Left lung (tissue), 10 donors: ENCODE results near the gene RAB11A. TPM values are rescaled to one million over a fixed set of nuclear protein-coding genes. Genes with fewer than 3 reads are reported as not detected.

Experiments used
- ATAC-seq: fragments of 200-7000 bp; cut with Tn5 transposase; one replicate; pipeline ENCODE4 v1.9.1; 2020; ENCODE audit warnings: moderate library complexity
- DNase-seq, 4 donors: peaks; one replicate each; pipeline ENCODE4 v3.0.0-alpha.2; 2013 to 2020
- H3K27ac ChIP-seq, 2 donors: fragments of 200-600 bp; sonication (generic) in 1 of 2; one replicate each; pipeline versions ENCODE4 v1.5.0 to v1.8.0; 2020 to 2021
- H3K27me3 ChIP-seq, 2 donors: fragments of 200-600 bp; sonication (generic) in 1 of 2; one replicate each; pipeline versions ENCODE4 v1.5.0 to v1.8.0; 2020 to 2021
- H3K36me3 ChIP-seq, 2 donors: fragments of 200-600 bp; sonication (generic) in 1 of 2; one replicate each; pipeline versions ENCODE4 v1.5.0 to v1.8.0; 2020 to 2021
- H3K4me1 ChIP-seq, 2 donors: fragments of 200-600 bp; one replicate each; pipeline ENCODE4 v1.8.0; 2021
- H3K4me3 ChIP-seq, 2 donors: fragments of 200-600 bp; sonication (generic) in 1 of 2; one replicate each; pipeline versions ENCODE4 v1.5.0 to v1.8.0; 2020 to 2021; ENCODE audit warnings: mild to moderate bottlenecking in 1 of 2
- H3K9me3 ChIP-seq, 2 donors: fragments of 200-600 bp; sonication (generic) in 1 of 2; one replicate each; pipeline versions ENCODE4 v1.5.0 to v1.8.0; 2020 to 2021
- CTCF ChIP-seq, 2 donors: fragments of 200-600 bp; sonication (generic) in 1 of 2; IDR thresholded peaks; one replicate each; pipeline versions ENCODE4 v1.5.0 to v1.8.0; 2021; ENCODE audit warnings: antibody characterized with exemption in 2 of 2
- intact Hi-C, 2 donors: fragments of 100-400 bp; cut with DNase I; formaldehyde crosslinking; loops; one replicate each; pipeline versions ENCODE4 v1.11.2 to v1.14.2; 2022
- polyA plus RNA-seq, 6 donors: library from polyadenylated mRNA; unstranded; fragments of 120-200 nt; gene quantifications; one replicate each; pipeline ENCODE4 v1.2.1, GENCODE V29; 2013; ENCODE audit not compliant: insufficient read length in 6 of 6
- total RNA-seq, 2 donors: library from RNA; stranded (reverse); fragmentation: NEBNext Ultra II Directional; extraction: Animal tissue kit (Norgen Biotek cat#: 25700); gene quantifications; one replicate each; pipeline ENCODE4 v1.2.1, GENCODE V29; 2021
- donor health status: DM: no; HTN: yes; CAD: no.
- donor health status: DM: no; HTN: no; CAD: no.

Gene RAB11A
- total and polyA plus RNA-seq, 8 donors, result 215 to 311 (median 271) TPM

DNA sequence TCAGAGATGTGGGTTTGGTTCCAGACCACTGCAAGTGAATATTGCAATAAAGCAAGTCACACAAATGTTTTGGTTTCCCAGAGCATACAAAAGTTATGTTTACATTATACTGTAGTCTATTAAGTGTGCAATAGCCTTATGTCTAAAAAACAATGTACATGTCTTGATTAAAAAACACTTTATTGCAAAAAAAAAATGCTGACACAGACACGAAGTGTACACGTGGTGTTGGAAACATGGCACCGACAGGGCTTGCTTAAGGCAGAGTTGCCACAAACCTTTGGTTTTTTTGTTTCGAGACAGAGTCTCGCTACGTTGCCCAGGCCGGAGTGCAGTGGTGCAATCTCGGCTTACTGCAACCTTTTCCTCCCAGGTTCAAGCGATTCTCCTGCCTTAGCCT lies 50.1 kb downstream of the RAB11A start:
- H3K4me3 ChIP-seq, result no peak overlapping the region
- H3K9me3 ChIP-seq, result no peaks in the 10 kb centered on the region
- ATAC-seq (no peak), DNase-seq (no peak)
- no peak overlapping the region for H3K27ac ChIP-seq
- no peak for TF ChIP-seq CTCF (IDR thresholded peaks at IDR 0.05)
- intact Hi-C loops, result no loop called here
- no peaks in the 10 kb centered on the region for H3K27me3 ChIP-seq
- no peaks in the 10 kb centered on the region for H3K4me1 ChIP-seq
- peaks cover 0 to 10% of the 10 kb centered on the region in 2 donors for H3K36me3 ChIP-seq

- no peak for TF ChIP-seq CTCF (IDR thresholded peaks at IDR 0.05)
- Histone ChIP-seq H3K9me3 (no peaks in the 10 kb centered on the region), H3K36me3 (peaks cover 0 to 10% of the 10 kb centered on the region in 2 donors), H3K27me3 (no peaks in the 10 kb centered on the region), H3K4me3 (no peak overlapping the region), H3K4me1 (no peaks in the 10 kb centered on the region), H3K27ac (no peak overlapping the region)
- ATAC-seq, result no peak
- no peak for DNase-seq
- intact Hi-C loops, result no loop called here
These were observed 50.8 kb downstream of the RAB11A start for GRCh38 chr15:65920121-65920520.

DNA sequence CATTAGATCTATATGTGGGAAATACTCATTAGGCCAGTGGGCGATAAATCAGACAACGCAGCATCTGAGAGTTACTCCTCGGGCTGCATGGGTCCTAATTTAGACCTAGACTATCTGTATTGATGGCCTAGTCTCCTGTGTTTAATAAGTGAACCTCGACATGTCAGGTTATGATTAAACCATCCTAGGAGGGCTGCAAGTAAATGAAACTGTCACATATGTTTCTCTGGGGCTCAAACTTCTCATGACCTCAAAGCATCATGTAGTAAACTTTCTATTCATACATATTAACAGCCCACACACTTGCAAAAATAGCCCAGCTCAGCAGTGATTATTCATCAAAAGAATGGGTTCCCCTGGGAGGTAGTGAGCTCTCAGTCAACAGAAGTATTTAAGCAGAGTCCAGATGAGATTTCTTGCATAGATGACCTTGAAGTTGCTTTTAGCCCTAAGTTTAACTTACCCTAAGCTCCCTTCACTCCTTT lies 51.6 kb downstream of the RAB11A start:
- Histone ChIP-seq H3K27me3 (no peaks in the 10 kb centered on the region), H3K4me1 (no peaks in the 10 kb centered on the region), H3K4me3 (no peak overlapping the region), H3K36me3 (peaks cover 0 to 10% of the 10 kb centered on the region in 2 donors), H3K27ac (no peak overlapping the region), H3K9me3 (no peaks in the 10 kb centered on the region)
- intact Hi-C loops, result no loop called here
- ATAC-seq (no peak), DNase-seq (no peak)
- no peak for TF ChIP-seq CTCF (IDR thresholded peaks at IDR 0.05)

DNA sequence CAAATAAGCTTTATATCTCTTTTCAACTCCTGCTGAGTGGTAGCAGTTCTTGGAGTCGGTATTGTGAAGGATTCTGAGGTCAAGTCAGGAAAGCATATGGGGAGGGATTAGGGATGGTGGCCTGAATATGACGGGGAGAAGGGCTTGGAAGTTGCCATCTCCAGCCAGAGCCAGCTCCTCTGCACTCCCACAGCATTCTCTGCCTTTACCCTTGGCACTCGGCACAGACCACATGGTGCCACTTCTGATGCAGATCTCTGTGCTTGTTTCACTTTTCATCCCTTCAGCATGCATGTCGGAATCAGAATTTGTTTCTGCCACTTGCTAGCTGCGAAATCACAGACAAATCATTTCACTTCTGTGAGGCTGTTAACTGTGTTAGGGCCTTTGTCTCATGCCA lies 52.5 kb downstream of the RAB11A start:
- DNase-seq, result no peak
- H3K4me3 ChIP-seq, result no peak overlapping the region
- H3K36me3 ChIP-seq, result peaks cover 0 to 10% of the 10 kb centered on the region in 2 donors
- H3K27me3 ChIP-seq, result no peaks in the 10 kb centered on the region
- H3K9me3 ChIP-seq, result no peaks in the 10 kb centered on the region
- no peaks in the 10 kb centered on the region for H3K4me1 ChIP-seq
- TF ChIP-seq CTCF (IDR thresholded peaks at IDR 0.05), result no peak
- intact Hi-C loops, result no loop called here
- no peak overlapping the region for H3K27ac ChIP-seq
- ATAC-seq, result no peak

DNA sequence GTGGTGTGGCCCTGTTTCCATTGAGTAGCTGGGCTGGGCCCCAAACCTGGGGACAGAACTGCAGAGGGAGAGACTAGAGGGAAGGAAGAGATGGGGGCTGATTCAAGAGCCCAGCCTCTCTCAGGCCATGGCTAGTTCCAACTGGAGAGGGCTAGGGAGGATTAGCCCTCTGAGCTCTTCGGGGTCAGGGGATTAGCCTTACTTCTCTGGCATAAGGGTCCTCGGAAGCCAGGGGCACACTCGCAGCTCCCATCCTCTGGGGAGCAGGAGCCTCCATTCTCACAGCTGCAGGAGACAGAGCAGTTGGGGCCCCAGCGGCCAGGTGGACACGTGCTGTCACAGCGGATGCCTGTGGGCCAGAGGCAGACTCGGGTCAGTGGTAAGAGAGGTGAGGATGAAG lies 53.3 kb downstream of the RAB11A start:
- intact Hi-C loops, result no loop called here
- Histone ChIP-seq H3K9me3 (no peaks in the 10 kb centered on the region), H3K4me3 (no peak overlapping the region), H3K36me3 (peaks cover 0 to 10% of the 10 kb centered on the region in 2 donors), H3K4me1 (no peaks in the 10 kb centered on the region), H3K27ac (no peak overlapping the region), H3K27me3 (no peaks in the 10 kb centered on the region)
- no peak for TF ChIP-seq CTCF (IDR thresholded peaks at IDR 0.05)
- no peak for ATAC-seq
- DNase-seq, result no peak
